Activated naive CD4-positive, alpha-beta T cell treated with Interleukin-2 at 50 U/mL for 16 hours (primary cell): ENCODE measurements around the gene MYL7.
"Not testable (repeated sequence)": the region's sequence is repeated elsewhere in the genome, so short reads cannot be mapped to it uniquely, and the experiment has no call there.

Source experiments
- DNase-seq: peaks from one replicate; pipeline ENCODE4 v3.0.0-alpha.2; 2020

The MYL7 gene

GRCh38 chr7:44141221-44141850, at the start of gene MYL7:
Gene MYL7, minus strand, starts transcription at chr7:44141332. Its CDS starts 27 bp downstream, at chr7:44141305.
- DNase-seq: no peak

- DNase-seq: no peak
Measured at GRCh38 chr7:44189993-44190872, 49.1 kb upstream of the MYL7 start.

GRCh38 chr7:44189286-44189992, 48.3 kb upstream of the MYL7 start, which contains the start of gene GCK:
Gene GCK, minus strand, starts transcription at chr7:44189439. Its CDS starts 486 bp downstream, at chr7:44188953.
- no peak for DNase-seq

GRCh38 chr7:44188480-44189225, 47.5 kb upstream of the MYL7 start:
- no peak for DNase-seq

GRCh38 chr7:44187636-44188416, 46.7 kb upstream of the MYL7 start:
- no peak for DNase-seq

GRCh38 chr7:44186736-44187135, 45.6 kb upstream of the MYL7 start:
- DNase-seq: no peak

GRCh38 chr7:44185729-44186128, 44.6 kb upstream of the MYL7 start:
- no peak for DNase-seq

GRCh38 chr7:44184873-44185446, 43.8 kb upstream of the MYL7 start:
- no peak for DNase-seq

- DNase-seq: no peak
Measured at GRCh38 chr7:44184206-44184872, 43.2 kb upstream of the MYL7 start.

GRCh38 chr7:44183386-44183785, 42.3 kb upstream of the MYL7 start:
- DNase-seq: no peak

GRCh38 chr7:44182827-44183226, 41.7 kb upstream of the MYL7 start:
- DNase-seq: no peak

GRCh38 chr7:44180631-44181030, 39.5 kb upstream of the MYL7 start:
- no peak for DNase-seq

GRCh38 chr7:44177570-44178131, 36.5 kb upstream of the MYL7 start:
- no peak for DNase-seq

GRCh38 chr7:44176486-44176885, 35.4 kb upstream of the MYL7 start:
- no peak for DNase-seq

GRCh38 chr7:44175730-44176129, 34.6 kb upstream of the MYL7 start:
- DNase-seq: no peak

GRCh38 chr7:44174694-44174948, 33.5 kb upstream of the MYL7 start:
- not testable (repeated sequence) for DNase-seq

GRCh38 chr7:44173911-44174693, 33.0 kb upstream of the MYL7 start:
- no peak for DNase-seq

- no peak for DNase-seq
Measured at GRCh38 chr7:44172803-44173424, 31.8 kb upstream of the MYL7 start.

- no peak for DNase-seq
Measured at GRCh38 chr7:44172352-44172751, 31.2 kb upstream of the MYL7 start.

- not testable (repeated sequence) for DNase-seq
Measured at GRCh38 chr7:44171901-44172300, 30.8 kb upstream of the MYL7 start.
